ENCODE measurements around the gene RPL29.
A peak's percentile ranks its signal among the peaks of the same experiment; 100 is the strongest.

Gene RPL29

DNA sequence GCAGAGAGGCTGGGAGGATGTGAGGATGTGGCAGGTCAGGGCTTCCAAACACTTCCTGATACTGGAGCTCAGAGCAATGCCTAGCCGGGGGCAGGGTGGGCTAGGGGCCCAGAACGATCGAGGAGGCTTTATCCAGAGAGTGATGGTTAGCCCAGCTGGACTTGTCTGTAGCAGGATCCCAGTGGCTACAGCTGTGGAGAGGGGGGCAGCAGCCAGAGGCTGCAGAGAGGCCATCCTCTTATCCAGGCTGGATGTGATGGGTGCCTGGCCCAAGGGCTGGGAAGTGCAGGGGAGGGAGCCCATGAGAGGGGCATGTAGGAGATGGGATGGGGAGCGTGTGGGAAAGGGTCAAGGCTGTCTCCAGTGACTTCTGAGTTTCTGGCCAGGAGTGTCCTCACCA, 48.9 kb downstream of the RPL29 start:
- no peaks in the 10 kb centered on the region for H3K36me3 ChIP-seq (ENCODE audit: low read depth)
- H3K27ac ChIP-seq (ENCODE audit: poor library complexity, severe bottlenecking), result no peak overlapping the region
- DNase-seq (ENCODE audit: low spot score) (peak; percentile 36), ATAC-seq (ENCODE audit: low read depth) (no peak)
- H3K9me3 ChIP-seq (ENCODE audit: severe bottlenecking), result no peaks in the 10 kb centered on the region
- H3K27me3 ChIP-seq (ENCODE audit: insufficient read depth, poor library complexity, severe bottlenecking), result no peaks in the 10 kb centered on the region
- TF ChIP-seq, protein P1, sequence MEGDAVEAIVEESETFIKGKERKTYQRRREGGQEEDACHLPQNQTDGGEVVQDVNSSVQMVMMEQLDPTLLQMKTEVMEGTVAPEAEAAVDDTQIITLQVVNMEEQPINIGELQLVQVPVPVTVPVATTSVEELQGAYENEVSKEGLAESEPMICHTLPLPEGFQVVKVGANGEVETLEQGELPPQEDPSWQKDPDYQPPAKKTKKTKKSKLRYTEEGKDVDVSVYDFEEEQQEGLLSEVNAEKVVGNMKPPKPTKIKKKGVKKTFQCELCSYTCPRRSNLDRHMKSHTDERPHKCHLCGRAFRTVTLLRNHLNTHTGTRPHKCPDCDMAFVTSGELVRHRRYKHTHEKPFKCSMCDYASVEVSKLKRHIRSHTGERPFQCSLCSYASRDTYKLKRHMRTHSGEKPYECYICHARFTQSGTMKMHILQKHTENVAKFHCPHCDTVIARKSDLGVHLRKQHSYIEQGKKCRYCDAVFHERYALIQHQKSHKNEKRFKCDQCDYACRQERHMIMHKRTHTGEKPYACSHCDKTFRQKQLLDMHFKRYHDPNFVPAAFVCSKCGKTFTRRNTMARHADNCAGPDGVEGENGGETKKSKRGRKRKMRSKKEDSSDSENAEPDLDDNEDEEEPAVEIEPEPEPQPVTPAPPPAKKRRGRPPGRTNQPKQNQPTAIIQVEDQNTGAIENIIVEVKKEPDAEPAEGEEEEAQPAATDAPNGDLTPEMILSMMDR (IDR thresholded peaks at IDR 0.05; ENCODE audit: poor library complexity, severe bottlenecking), result no peak
- peaks cover 5% of the 10 kb centered on the region for H3K4me1 ChIP-seq (ENCODE audit: insufficient read depth, poor library complexity, severe bottlenecking)
- H3K4me3 ChIP-seq (ENCODE audit: severe bottlenecking), result no peak overlapping the region

DNA sequence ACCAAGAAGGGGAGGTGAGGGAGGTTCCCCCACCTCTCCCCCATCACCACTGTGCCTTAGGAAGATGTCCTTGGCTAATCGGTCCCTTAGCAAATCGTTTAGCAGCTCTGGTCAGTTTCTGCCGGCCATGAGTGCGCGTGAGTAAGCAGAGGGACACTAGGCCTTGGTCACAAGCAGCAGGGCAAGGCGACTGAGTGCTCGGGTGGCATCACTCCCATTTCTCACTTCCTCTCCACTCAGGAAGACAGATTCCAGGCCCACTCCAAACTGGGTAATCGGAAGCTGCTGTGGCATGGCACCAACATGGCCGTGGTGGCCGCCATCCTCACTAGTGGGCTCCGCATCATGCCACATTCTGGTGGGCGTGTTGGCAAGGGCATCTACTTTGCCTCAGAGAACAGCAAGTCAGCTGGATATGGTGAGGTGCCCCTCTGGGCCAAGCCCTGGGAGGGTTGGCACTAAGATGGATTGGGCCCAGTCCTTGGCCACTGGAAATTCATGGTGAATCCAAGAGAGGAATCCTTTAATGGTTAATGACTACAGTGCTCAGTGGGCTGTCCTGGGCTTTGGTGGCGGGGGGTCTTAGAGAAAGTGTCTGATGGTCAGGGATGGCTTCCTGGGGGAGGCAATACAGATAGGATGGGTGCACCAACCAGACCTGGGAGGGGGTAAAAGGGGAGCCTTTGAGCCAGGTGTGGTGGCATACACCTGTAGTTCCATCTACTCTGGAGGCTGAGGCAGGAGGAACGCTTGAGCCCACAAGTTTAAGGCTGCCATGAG, 49.6 kb downstream of the RPL29 start:
- ATAC-seq (ENCODE audit: low read depth), result no peak
- peaks cover 5% of the 10 kb centered on the region for H3K4me1 ChIP-seq (ENCODE audit: insufficient read depth, poor library complexity, severe bottlenecking)

DNA sequence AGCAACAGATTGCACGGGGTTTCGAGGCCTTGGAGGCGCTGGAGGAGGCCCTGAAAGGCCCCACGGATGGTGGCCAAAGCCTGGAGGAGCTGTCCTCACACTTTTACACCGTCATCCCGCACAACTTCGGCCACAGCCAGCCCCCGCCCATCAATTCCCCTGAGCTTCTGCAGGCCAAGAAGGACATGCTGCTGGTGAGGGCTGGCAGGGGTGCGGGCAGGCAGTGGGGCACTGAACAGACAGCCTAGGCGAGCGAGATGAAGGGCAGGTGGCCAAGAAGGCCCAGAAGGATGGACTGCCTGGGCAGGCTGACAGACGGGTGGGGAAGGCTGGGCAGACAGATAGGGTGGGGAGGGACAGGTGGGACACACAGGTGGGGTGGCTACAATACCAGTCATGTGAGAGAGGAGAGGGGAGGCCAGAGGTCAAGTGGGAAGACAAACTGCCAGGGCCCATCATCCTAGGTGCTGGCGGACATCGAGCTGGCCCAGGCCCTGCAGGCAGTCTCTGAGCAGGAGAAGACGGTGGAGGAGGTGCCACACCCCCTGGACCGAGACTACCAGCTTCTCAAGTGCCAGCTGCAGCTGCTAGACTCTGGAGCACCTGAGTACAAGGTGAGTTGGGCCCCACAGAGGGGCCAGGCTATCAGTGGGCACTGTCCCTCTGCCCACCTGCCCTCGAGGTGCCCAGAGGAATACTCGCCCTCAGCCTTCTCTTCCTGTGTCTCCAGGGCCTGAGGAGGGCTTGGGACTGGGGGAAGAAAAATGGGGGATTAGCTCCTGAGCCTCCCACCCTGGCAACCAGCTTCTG, 50.5 kb downstream of the RPL29 start:
- DNase-seq (ENCODE audit: low spot score) (peak; percentile 56), ATAC-seq (ENCODE audit: low read depth) (no peak)
- H3K4me3 ChIP-seq (ENCODE audit: severe bottlenecking), result no peak overlapping the region
- peaks cover 9% of the 10 kb centered on the region for H3K4me1 ChIP-seq (ENCODE audit: insufficient read depth, poor library complexity, severe bottlenecking)
- H3K27ac ChIP-seq (ENCODE audit: poor library complexity, severe bottlenecking), result no peak overlapping the region
- H3K27me3 ChIP-seq (ENCODE audit: insufficient read depth, poor library complexity, severe bottlenecking), result no peaks in the 10 kb centered on the region
- no peaks in the 10 kb centered on the region for H3K9me3 ChIP-seq (ENCODE audit: severe bottlenecking)
- H3K36me3 ChIP-seq (ENCODE audit: low read depth), result no peaks in the 10 kb centered on the region
- TF ChIP-seq, protein P1 (IDR thresholded peaks at IDR 0.05; ENCODE audit: poor library complexity, severe bottlenecking), result no peak

More for the DNA sequence above, 49.6 kb downstream of the RPL29 start:
- no peaks in the 10 kb centered on the region for H3K36me3 ChIP-seq (ENCODE audit: low read depth)
- peak; percentile 49 for DNase-seq (ENCODE audit: low spot score)
- TF ChIP-seq, protein P1 (IDR thresholded peaks at IDR 0.05; ENCODE audit: poor library complexity, severe bottlenecking), result no peak
- no peaks in the 10 kb centered on the region for H3K9me3 ChIP-seq (ENCODE audit: severe bottlenecking)
- H3K27me3 ChIP-seq (ENCODE audit: insufficient read depth, poor library complexity, severe bottlenecking), result no peaks in the 10 kb centered on the region
- no peak overlapping the region for H3K27ac ChIP-seq (ENCODE audit: poor library complexity, severe bottlenecking)
- no peak overlapping the region for H3K4me3 ChIP-seq (ENCODE audit: severe bottlenecking)

DNA sequence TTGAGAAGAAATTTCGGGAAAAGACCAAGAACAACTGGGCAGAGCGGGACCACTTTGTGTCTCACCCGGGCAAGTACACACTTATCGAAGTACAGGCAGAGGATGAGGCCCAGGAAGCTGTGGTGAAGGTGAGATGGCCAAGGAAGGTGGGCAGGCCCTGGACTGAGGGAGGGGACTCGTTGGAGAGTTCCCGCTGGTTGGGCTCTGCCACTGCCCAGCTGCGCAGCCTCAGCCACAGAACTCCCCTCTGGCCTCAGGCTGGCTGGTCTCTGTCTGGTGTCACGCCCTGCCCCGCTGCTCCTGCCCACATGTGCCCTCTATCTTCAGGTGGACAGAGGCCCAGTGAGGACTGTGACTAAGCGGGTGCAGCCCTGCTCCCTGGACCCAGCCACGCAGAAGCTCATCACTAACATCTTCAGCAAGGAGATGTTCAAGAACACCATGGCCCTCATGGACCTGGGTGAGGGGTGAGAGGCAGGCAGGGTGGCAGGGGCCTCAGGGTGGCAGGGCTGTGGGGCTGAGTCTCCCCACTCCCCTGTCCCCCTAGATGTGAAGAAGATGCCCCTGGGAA, 51.2 kb downstream of the RPL29 start:
- TF ChIP-seq, protein P1 (IDR thresholded peaks at IDR 0.05; ENCODE audit: poor library complexity, severe bottlenecking), result no peak
- ATAC-seq (ENCODE audit: low read depth) (no peak), DNase-seq (ENCODE audit: low spot score) (peak; percentile 50)
- Histone ChIP-seq H3K4me1 (ENCODE audit: insufficient read depth, poor library complexity, severe bottlenecking) (peaks cover 9% of the 10 kb centered on the region), H3K27ac (ENCODE audit: poor library complexity, severe bottlenecking) (no peak overlapping the region), H3K4me3 (ENCODE audit: severe bottlenecking) (no peak overlapping the region), H3K36me3 (ENCODE audit: low read depth) (peaks cover 3% of the 10 kb centered on the region; the same call in 1 of the 2 replicates), H3K9me3 (ENCODE audit: severe bottlenecking) (no peaks in the 10 kb centered on the region), H3K27me3 (ENCODE audit: insufficient read depth, poor library complexity, severe bottlenecking) (no peaks in the 10 kb centered on the region)
